WTC11 (cell line): ENCODE measurements around the gene WDFY4. TPM values are rescaled to one million over a fixed set of nuclear protein-coding genes. Genes with fewer than 3 reads are reported as not detected.

Experiments
- ATAC-seq: fragments of 200-7000 bp; cut with Tn5 transposase; 2 replicates; pipeline ENCODE4 v1.10.0; 2021; ENCODE audit warnings: mild to moderate bottlenecking, moderate library complexity
- CTCF ChIA-PET: fragments of 300-600 bp; sonication (Branson Sonifier 250); formaldehyde crosslinking; loops from one replicate; lab custom pipeline; 2021; ENCODE audit warnings: antibody characterized with exemption; lab: Charles Lee
- POLR2A ChIA-PET: fragments of 350-600 bp; sonication (Branson Sonifier 250); formaldehyde crosslinking; loops from one replicate; lab custom pipeline; 2021; ENCODE audit warnings: antibody characterized with exemption; lab: Charles Lee
- DNase-seq: peaks from one replicate; pipeline ENCODE4 v3.0.0; 2021; ENCODE audit warnings: low spot score
- H3K27ac Mint-ChIP-seq: 2 replicates; pipeline ENCODE4 v1.8.0; 2021; ENCODE audit warnings: mixed read lengths
- H3K27me3 Mint-ChIP-seq: 2 replicates; pipeline ENCODE4 v1.8.0; 2021; ENCODE audit warnings: low read depth, mild to moderate bottlenecking, moderate library complexity, mixed read lengths
- H3K36me3 Mint-ChIP-seq: 2 replicates; pipeline ENCODE4 v1.8.0; 2021; ENCODE audit warnings: mixed read lengths
- H3K4me1 Mint-ChIP-seq: 2 replicates; pipeline ENCODE4 v1.8.0; 2022; ENCODE audit warnings: mixed read lengths
- H3K4me3 Mint-ChIP-seq: 2 replicates; pipeline ENCODE4 v1.8.0; 2021; ENCODE audit warnings: mild to moderate bottlenecking, moderate library complexity, mixed read lengths
- H3K9me3 Mint-ChIP-seq: 2 replicates; pipeline ENCODE4 v1.8.0; 2021; ENCODE audit warnings: mixed read lengths
- CREB1 ChIP-seq: sonication (generic); formaldehyde crosslinking; IDR thresholded peaks from 2 replicates; pipeline ENCODE4 v1.8.0; 2023; ENCODE audit warnings: mild to moderate bottlenecking, missing genetic modification reagents
- EMX1 ChIP-seq: fragments of 250-450 bp; sonication (Bioruptor Pico); IDR thresholded peaks from 2 replicates; pipeline ENCODE4 v1.8.0; 2021; ENCODE audit warnings: mild to moderate bottlenecking
- GABPB1 ChIP-seq: sonication (generic); formaldehyde crosslinking; IDR thresholded peaks from 2 replicates; pipeline ENCODE4 v1.8.1; 2023; ENCODE audit warnings: mild to moderate bottlenecking, missing genetic modification reagents
- SP1 ChIP-seq: sonication (generic); formaldehyde crosslinking; conservative IDR thresholded peaks from 2 replicates; pipeline ENCODE4 v1.8.1; 2022; ENCODE audit warnings: missing genetic modification reagents
- TCF7 ChIP-seq: sonication (generic); formaldehyde crosslinking; IDR thresholded peaks from 2 replicates; pipeline ENCODE4 v1.8.0; 2022; ENCODE audit warnings: mild to moderate bottlenecking, low read depth, missing genetic modification reagents, moderate library complexity
- TEAD4 ChIP-seq: sonication (generic); formaldehyde crosslinking; IDR thresholded peaks from 2 replicates; pipeline ENCODE4 v1.8.0; 2022; ENCODE audit warnings: mild to moderate bottlenecking, missing genetic modification reagents
- TP53 ChIP-seq: sonication (generic); formaldehyde crosslinking; IDR thresholded peaks from 2 replicates; pipeline ENCODE4 v1.8.1; 2023; ENCODE audit warnings: mild to moderate bottlenecking, missing genetic modification reagents
- ZNF219 ChIP-seq: sonication (generic); formaldehyde crosslinking; IDR thresholded peaks from 2 replicates; pipeline ENCODE4 v1.8.0; 2023; ENCODE audit warnings: missing genetic modification reagents, mild to moderate bottlenecking, borderline replicate concordance
- total RNA-seq: library from RNA; stranded (reverse); gene quantifications from 3 replicates; pipeline ENCODE4 v1.2.3, GENCODE V29; 2021
- TF ChIP-seq, protein P1 (sequence below): sonication (generic); formaldehyde crosslinking; IDR thresholded peaks from 2 replicates; pipeline ENCODE4 v1.8.0; 2022; ENCODE audit warnings: mild to moderate bottlenecking, missing genetic modification reagents
- TF ChIP-seq, protein P2 (sequence below): sonication (generic); formaldehyde crosslinking; IDR thresholded peaks from 2 replicates; pipeline ENCODE4 v1.8.1; 2022; ENCODE audit warnings: mild to moderate bottlenecking, moderate library complexity, missing genetic modification reagents
- TF ChIP-seq, protein P3 (sequence below): fragments of 250-450 bp; sonication (Bioruptor Pico); IDR thresholded peaks from 2 replicates; pipeline ENCODE4 v2.1.2; 2022; ENCODE audit warnings: mild to moderate bottlenecking, moderate library complexity
- TF ChIP-seq, protein P4 (sequence below): sonication (generic); formaldehyde crosslinking; IDR thresholded peaks from 2 replicates; pipeline ENCODE4 v1.8.1; 2023; ENCODE audit warnings: mild to moderate bottlenecking, moderate library complexity, missing genetic modification reagents
- TF ChIP-seq, protein P5 (sequence below): sonication (generic); formaldehyde crosslinking; IDR thresholded peaks from 2 replicates; pipeline ENCODE4 v1.8.1; 2023; ENCODE audit warnings: mild to moderate bottlenecking, missing genetic modification reagents, borderline replicate concordance
- TF ChIP-seq, protein P6 (sequence below): fragments of 250-450 bp; sonication (Bioruptor Pico); IDR thresholded peaks from 2 replicates; pipeline ENCODE4 v1.8.0; 2021; ENCODE audit warnings: mild to moderate bottlenecking
- TF ChIP-seq, protein P7 (sequence below): sonication (generic); formaldehyde crosslinking; IDR thresholded peaks from 2 replicates; pipeline ENCODE4 v1.8.0; 2022; ENCODE audit warnings: mild to moderate bottlenecking, missing genetic modification reagents

Gene WDFY4
- total RNA-seq, 1 experiment from 2014 or later = 0.13 TPM

DNA sequence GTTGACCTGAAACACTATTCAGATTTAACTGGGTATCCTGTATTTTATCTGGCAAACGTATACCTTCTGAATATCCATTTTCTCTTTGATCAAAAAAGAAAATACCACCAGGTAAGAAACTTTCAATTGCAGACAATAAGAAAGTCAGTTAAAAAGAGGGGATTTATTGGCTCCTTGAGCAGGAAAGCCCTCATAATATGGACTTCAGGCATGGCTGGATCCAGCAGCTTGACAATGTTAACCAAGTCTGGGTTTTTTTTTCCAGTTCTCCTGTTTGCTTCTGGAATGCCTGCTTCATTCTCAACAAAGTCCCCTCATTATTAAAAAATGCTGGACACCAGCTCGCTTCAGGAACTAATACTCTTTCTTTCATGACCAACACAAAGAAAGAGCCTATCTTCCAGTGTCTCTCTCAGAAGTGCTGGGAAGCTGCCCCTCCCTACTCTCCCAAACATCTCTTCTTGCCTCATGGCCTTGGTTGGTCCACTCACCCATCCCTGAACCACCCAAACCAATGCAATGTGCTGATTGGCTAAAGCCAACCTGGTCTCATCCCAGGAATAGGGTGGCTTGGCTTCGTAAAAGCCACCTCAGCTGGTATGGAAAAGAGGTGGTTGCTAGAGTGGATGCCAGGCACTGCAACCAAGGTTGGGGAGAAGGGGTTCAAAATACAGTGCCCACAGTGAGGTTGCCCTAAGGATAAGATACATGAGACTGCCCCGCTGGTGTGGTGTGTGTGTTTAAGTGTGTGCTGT lies 30.6 kb upstream of the WDFY4 start (continued):
- TF ChIP-seq, protein P1, sequence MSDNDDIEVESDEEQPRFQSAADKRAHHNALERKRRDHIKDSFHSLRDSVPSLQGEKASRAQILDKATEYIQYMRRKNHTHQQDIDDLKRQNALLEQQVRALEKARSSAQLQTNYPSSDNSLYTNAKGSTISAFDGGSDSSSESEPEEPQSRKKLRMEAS (CRISPR knock-in tag) = no peak

DNA sequence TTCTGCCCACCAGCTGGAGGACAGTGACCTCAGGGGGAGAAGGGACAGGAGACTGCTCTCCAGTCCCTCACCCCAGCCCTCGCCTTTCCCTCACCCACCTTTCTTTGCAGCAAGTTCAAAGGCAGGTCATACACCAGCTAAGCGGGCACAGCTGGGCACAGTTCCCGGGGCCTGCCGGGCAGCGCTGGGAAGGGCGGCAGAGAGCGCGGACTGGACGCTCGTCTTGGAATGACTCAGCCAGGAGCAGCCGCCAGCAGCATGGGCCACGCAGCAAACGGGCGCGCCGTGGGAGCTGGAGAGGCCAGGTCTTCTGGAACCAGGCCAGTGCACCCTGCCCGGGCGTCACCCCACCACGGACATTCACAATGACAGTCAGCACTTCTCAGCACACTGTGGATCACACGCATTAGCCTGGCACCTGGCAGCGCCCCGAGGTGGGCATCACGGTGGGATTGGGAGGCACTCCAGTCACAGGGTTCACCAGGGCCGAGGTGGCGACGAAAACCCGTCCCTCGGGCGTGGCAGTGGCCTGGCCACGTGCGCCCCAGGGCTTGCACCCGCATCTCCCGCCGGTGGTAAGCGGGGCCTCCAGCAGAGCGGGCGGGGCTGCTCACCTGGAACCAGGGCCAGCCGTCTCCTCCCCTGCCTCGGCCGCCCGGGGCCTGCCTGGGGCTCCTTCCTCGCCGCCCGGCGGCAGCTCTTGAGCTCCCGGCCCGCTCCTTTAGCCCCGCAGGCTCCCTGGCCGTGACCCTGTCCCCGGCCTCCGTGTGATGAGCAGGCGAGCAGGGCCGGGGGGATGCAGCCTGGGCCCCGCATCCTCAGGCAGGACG lies 29.0 kb upstream of the WDFY4 start:
- H3K4me3 Mint-ChIP-seq = peak overlapping the region; percentile 35
- H3K27me3 Mint-ChIP-seq = peaks cover 30% of the 10 kb centered on the region

DNA sequence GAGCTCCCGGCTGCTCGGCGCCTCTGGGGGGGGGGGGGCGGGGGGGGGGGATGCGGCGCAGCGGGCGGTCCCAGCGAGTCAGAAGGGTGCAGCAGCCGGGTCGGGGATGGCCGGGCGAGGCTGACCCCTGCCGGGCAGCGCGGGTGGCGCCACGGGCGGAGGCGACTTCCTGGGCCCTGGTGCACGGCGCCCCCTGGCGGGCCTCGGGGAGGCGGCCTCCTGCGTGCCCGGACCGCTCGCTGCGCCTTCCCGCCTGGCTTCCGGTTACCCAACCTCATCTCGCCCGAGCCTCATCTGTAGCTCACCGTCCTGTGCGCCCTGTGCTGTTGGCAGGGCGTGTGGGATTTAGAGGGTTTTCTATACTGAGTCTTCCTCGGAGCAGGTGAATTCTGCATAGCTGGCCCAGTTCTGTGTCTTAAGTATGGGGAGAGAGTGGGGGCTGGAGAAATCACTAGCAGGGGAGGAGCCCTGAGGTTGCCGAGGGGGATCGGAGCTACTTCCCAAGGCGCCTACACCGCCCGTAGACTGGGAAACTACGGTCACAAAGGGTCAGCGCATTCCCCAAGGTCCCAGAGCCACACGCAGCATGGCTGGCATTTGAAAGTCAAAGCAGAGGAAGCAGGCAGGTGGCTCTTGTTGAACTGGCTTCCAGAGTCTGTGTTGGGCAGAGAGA lies 28.3 kb upstream of the WDFY4 start:
- Mint-ChIP-seq H3K4me3 (peak overlapping the region; percentile 66), H3K9me3 (no peaks in the 10 kb centered on the region), H3K36me3 (no peaks in the 10 kb centered on the region), H3K4me1 (peaks cover 16% of the 10 kb centered on the region), H3K27me3 (peaks cover 30% of the 10 kb centered on the region), H3K27ac (no peak overlapping the region)
- ATAC-seq = peak; percentile 77
- ChIA-PET CTCF (interaction anchor here (0.5 to 5.9 kb wide), 110 partner anchors 8 to 1258 kb away, joined by 3 to 268 read pairs (median 4); partner anchors contain the start of genes ARHGAP22, ERCC6 and VSTM4), POLR2A (interaction anchor here (0.6 kb wide), 1 partner anchor 131 kb away, joined by 4 read pairs; no protein-coding TSS in a partner anchor)
- peak; percentile 86 for DNase-seq
- 0 out of 2 replicates have a peak, but pooled peaks have one; percentile 63 for TF ChIP-seq ZNF219 (CRISPR knock-in tag)
- TF ChIP-seq, protein P2, sequence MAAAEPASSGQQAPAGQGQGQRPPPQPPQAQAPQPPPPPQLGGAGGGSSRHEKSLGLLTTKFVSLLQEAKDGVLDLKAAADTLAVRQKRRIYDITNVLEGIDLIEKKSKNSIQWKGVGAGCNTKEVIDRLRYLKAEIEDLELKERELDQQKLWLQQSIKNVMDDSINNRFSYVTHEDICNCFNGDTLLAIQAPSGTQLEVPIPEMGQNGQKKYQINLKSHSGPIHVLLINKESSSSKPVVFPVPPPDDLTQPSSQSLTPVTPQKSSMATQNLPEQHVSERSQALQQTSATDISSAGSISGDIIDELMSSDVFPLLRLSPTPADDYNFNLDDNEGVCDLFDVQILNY (CRISPR knock-in tag) = peak; percentile 46
- TF ChIP-seq CREB1 (CRISPR knock-in tag) = no peak
- TF ChIP-seq GABPB1 (CRISPR knock-in tag) = 0 out of 2 replicates have a peak, but pooled peaks have one; percentile 54
- TF ChIP-seq, protein P3, sequence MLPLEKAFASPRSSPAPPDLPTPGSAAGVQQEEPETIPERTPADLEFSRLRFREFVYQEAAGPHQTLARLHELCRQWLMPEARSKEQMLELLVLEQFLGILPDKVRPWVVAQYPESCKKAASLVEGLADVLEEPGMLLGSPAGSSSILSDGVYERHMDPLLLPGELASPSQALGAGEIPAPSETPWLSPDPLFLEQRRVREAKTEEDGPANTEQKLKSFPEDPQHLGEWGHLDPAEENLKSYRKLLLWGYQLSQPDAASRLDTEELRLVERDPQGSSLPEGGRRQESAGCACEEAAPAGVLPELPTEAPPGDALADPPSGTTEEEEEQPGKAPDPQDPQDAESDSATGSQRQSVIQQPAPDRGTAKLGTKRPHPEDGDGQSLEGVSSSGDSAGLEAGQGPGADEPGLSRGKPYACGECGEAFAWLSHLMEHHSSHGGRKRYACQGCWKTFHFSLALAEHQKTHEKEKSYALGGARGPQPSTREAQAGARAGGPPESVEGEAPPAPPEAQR (CRISPR knock-in tag) = no peak
- TF ChIP-seq, protein P4, sequence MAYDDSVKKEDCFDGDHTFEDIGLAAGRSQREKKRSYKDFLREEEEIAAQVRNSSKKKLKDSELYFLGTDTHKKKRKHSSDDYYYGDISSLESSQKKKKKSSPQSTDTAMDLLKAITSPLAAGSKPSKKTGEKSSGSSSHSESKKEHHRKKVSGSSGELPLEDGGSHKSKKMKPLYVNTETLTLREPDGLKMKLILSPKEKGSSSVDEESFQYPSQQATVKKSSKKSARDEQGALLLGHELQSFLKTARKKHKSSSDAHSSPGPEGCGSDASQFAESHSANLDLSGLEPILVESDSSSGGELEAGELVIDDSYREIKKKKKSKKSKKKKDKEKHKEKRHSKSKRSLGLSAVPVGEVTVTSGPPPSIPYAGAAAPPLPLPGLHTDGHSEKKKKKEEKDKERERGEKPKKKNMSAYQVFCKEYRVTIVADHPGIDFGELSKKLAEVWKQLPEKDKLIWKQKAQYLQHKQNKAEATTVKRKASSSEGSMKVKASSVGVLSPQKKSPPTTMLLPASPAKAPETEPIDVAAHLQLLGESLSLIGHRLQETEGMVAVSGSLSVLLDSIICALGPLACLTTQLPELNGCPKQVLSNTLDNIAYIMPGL (CRISPR knock-in tag) = peak; percentile 89; the same call in 1 of the 2 replicates
- 0 out of 2 replicates have a peak, but pooled peaks have one; percentile 26 for TF ChIP-seq SP1 (CRISPR knock-in tag)
- TF ChIP-seq TCF7 (CRISPR knock-in tag) = no peak
- TF ChIP-seq, protein P5, sequence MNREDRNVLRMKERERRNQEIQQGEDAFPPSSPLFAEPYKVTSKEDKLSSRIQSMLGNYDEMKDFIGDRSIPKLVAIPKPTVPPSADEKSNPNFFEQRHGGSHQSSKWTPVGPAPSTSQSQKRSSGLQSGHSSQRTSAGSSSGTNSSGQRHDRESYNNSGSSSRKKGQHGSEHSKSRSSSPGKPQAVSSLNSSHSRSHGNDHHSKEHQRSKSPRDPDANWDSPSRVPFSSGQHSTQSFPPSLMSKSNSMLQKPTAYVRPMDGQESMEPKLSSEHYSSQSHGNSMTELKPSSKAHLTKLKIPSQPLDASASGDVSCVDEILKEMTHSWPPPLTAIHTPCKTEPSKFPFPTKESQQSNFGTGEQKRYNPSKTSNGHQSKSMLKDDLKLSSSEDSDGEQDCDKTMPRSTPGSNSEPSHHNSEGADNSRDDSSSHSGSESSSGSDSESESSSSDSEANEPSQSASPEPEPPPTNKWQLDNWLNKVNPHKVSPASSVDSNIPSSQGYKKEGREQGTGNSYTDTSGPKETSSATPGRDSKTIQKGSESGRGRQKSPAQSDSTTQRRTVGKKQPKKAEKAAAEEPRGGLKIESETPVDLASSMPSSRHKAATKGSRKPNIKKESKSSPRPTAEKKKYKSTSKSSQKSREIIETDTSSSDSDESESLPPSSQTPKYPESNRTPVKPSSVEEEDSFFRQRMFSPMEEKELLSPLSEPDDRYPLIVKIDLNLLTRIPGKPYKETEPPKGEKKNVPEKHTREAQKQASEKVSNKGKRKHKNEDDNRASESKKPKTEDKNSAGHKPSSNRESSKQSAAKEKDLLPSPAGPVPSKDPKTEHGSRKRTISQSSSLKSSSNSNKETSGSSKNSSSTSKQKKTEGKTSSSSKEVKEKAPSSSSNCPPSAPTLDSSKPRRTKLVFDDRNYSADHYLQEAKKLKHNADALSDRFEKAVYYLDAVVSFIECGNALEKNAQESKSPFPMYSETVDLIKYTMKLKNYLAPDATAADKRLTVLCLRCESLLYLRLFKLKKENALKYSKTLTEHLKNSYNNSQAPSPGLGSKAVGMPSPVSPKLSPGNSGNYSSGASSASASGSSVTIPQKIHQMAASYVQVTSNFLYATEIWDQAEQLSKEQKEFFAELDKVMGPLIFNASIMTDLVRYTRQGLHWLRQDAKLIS (CRISPR knock-in tag) = no peak
- TF ChIP-seq, protein P6, sequence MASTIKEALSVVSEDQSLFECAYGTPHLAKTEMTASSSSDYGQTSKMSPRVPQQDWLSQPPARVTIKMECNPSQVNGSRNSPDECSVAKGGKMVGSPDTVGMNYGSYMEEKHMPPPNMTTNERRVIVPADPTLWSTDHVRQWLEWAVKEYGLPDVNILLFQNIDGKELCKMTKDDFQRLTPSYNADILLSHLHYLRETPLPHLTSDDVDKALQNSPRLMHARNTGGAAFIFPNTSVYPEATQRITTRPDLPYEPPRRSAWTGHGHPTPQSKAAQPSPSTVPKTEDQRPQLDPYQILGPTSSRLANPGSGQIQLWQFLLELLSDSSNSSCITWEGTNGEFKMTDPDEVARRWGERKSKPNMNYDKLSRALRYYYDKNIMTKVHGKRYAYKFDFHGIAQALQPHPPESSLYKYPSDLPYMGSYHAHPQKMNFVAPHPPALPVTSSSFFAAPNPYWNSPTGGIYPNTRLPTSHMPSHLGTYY (CRISPR knock-in tag) = no peak

More for the DNA sequence above, 29.0 kb upstream of the WDFY4 start:
- H3K4me1 Mint-ChIP-seq = peaks cover 12% of the 10 kb centered on the region
- TF ChIP-seq, protein P4 (CRISPR knock-in tag) = peak; percentile 83; the same call in 1 of the 2 replicates
- no peak for TF ChIP-seq TP53 (CRISPR knock-in tag)
- TF ChIP-seq CREB1 (CRISPR knock-in tag) = no peak
- TF ChIP-seq, protein P7, sequence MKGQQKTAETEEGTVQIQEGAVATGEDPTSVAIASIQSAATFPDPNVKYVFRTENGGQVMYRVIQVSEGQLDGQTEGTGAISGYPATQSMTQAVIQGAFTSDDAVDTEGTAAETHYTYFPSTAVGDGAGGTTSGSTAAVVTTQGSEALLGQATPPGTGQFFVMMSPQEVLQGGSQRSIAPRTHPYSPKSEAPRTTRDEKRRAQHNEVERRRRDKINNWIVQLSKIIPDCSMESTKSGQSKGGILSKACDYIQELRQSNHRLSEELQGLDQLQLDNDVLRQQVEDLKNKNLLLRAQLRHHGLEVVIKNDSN (CRISPR knock-in tag) = no peak
- no peak for TF ChIP-seq TEAD4
- no peak for TF ChIP-seq EMX1
- ATAC-seq = peak; percentile 54
- DNase-seq = no peak
- ChIA-PET POLR2A (interaction anchor here (0.6 kb wide), 2 partner anchors 48 to 131 kb away, joined by 3 to 4 read pairs; no protein-coding TSS in a partner anchor), CTCF (interaction anchor here (0.5 to 5.9 kb wide), 87 partner anchors 8 to 1257 kb away, joined by 3 to 268 read pairs (median 4); partner anchors contain the start of genes ARHGAP22 and VSTM4)
- H3K27ac Mint-ChIP-seq = no peak overlapping the region
- H3K9me3 Mint-ChIP-seq = no peaks in the 10 kb centered on the region
- H3K36me3 Mint-ChIP-seq = no peaks in the 10 kb centered on the region
